GM18511 (cell line): ENCODE results near the gene RHOD.

Experiments
- ATAC-seq: cut with Tn5 transposase; IDR thresholded peaks from one replicate; pipeline ENCODE4 v1.9.1; 2021; ENCODE audit warnings: mild to moderate bottlenecking, moderate library complexity; ENCODE audit not compliant: unreplicated experiment

Gene RHOD

DNA sequence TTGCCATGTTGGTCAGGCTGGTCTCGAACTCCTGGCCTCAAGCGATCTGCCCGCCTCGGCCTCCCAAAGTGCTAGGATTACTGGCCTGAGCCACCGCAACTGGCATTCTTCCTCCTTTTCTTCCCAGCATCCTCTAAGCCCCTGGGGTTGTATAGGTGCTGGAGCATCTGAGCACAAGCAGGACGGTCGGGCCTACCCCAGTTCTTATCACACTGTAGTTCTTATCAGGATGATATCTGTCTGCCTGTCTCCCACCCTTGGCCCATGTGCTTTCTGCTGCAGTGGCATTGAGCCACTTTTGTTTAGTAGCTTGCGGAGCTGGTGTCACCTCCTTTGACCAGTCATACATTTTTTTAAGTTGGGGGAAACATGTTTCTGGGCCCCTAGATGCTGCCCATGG, 1.9 kb downstream of the RHOD start:
- ATAC-seq, result no peak

GRCh38 chr11:67059671-67060070, 3.0 kb downstream of the RHOD start:
- no peak for ATAC-seq

DNA sequence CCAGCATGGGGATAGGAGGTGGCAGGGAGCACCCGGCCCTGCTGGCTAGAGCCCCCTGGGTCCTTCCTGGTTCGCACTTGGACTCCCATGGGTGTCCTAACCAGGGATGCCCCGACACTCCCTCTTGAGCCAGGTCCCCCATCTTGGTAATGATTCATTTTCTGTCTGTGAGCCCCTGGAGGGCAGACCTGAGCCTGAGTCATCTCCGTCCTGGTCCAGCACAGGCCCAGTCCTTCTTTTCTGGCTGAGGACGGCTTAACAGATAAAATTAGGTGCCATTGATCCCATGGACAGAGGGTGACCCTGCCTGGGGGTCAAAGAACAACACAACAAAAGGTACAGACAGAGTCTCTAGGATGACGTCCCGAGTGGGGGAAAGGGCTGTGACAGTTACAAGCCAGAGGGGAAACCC, 3.5 kb downstream of the RHOD start:
- ATAC-seq, result no peak

- no peak for ATAC-seq
Measured at GRCh38 chr11:67062526-67063373, 6.1 kb downstream of the RHOD start.

DNA sequence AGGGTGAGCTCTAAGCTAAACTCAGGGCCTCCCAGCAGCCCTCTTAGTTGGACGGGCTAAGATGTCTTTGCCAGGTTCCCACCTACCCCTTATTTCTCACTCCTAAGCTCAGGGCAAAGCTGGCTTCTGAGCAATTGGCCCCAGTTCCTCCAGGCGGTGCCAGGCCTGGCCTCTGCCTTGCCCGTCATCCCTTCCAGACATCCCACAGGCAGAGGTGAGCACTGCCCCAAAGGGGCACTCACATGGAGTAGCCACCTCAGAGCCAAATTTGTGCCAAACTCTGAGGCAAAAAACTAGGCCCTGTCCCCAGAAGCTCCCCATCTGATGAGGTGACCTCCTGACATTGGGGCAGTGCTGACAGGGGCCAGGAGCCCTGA, 9.7 kb downstream of the RHOD start:
- no peak for ATAC-seq

- no peak for ATAC-seq
Measured at GRCh38 chr11:67071420-67072284, 15.0 kb downstream of the RHOD start.

- no peak for ATAC-seq
Measured at GRCh38 chr11:67072295-67072694, 15.6 kb downstream of the RHOD start.

- ATAC-seq, result no peak
Measured at GRCh38 chr11:67073908-67074307, 17.3 kb downstream of the RHOD start.

- ATAC-seq, result no peak
Measured at GRCh38 chr11:67076202-67076601, 19.6 kb downstream of the RHOD start.

DNA sequence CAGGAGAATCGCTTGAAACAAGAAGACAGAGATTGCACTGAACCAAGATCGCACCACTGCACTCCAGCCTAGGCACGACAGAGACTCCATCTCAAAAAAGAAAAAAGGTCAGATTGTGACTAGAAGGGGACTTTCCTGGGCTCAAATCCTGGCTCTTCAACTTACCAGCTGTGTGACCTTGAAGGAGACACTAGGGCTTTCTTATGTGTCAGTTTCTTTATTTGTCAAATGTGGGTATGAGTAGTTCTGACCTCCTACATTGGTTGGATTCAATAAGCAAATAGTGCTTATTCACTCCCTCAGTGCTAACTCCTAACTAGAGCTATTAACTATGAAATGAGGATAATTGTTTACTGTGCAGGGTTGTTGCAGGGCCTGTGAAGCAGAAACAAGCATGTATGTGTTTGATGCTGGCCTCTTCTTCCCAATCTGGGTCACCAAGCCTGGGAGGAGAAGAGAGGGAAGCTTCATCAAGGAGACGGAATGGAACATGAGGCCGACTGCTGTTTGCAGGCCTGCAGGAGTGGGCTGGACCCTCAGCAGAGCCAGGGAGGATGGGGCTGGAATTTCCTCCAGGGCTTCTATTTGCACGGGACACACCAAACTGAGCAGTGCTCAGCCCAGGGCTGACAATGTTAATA, 22.5 kb downstream of the RHOD start:
- no peak for ATAC-seq

DNA sequence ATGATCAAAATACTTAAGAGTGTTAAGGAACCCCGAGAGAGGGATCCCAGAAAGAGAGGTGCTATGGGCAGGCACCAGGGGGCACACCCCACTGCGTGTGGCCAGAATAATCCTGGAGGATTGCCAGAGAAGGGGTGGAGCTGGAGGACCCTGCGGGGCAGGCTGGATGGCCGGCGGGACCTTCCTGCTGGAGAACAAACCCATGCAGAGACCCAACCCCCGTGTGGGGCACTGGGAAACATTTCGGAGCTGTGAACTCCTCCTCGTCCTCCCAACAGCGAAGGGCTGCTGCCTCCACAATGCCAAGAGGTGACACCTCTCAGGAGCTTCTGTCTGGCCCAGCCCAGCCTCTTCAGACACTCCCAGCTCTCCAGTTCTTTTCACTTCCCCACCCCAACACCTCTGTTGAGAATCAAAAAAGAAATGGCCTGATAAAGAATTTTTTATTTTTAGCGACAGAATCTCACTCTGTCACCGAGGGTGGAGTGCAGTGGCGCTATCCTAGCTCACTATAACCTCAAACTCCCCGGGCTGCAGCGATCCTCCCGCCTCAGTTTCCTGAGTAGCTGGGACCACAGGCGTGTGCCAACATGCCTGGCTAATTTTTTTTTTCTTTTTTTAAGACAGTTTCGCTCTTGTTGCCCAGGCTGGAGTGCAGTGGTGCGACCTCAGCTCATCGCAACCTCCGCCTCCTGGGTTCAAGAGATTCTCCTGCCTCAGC, 25.6 kb downstream of the RHOD start:
- ATAC-seq, result no peak

DNA sequence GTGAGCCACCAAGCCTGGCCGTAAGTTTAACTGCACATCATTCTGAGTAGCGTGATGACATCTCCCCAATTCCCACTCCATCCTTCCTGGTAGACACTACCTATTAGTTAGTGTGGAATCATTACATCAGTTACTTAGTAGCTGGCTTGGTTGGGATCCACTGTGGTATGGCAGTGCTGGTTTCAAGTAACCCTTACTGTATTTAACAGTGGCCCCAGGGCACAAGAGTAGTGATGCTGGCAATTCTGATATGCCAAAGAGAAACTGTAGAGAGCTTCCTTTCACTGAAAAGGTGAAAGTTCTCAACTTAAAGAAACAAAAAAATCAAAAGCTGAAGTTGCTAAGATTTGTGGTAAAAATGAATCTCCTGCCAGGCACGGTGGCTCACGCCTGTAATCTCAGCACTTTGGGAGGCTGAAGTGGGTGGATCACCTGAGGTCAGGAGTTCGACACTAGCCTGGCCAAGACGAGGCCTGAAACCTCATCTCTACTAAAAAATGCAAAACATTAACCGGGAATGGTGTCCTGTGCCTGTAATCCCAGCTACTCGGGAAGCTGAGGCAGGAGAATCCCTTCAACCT, 27.2 kb downstream of the RHOD start:
- ATAC-seq, result no peak

- ATAC-seq, result no peak
Measured at GRCh38 chr11:67085617-67086016, 29.0 kb downstream of the RHOD start.

GRCh38 chr11:67090717-67091116, 34.1 kb downstream of the RHOD start:
- no peak for ATAC-seq

DNA sequence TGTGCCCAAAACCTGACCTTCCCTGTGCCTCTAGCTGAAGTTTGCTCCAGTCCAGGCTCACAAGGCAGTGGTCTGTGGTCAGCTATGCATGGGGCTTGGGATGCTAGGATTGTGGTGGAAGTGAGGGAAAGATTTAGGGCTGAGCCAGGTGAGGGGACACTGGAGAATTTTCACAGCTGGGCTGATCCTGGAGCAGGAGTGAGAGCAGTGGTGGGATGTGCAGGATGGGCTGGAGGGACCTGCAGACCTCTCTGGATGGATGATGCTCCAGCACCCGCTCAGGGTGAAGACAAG, 38.5 kb downstream of the RHOD start:
- ATAC-seq, result no peak

GRCh38 chr11:67098799-67099429, 42.3 kb downstream of the RHOD start:
- ATAC-seq, result no peak

DNA sequence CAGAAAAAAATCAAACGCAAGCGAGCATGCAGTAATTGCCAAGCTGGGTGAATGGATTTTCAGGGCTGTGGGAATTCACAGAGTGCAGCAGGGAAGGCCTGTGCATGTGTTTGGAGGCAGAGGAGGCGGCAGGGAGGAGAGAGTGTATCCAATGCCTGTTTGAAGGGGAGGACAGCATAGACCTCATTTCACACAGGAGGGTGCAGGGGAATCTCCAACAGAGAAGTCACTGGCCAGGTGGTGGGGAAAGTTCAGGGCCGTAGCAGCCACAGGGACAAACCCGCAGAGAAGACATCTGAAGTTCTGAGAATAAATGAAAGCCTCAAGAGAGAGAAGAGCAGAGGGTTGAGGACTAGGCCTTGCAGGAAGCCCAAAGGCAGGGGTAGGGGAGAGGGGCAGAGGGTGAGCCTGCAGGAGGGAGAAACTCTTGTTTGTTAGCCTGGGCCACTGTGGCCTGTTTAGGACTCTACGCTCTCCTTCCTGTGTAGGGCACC, 43.2 kb downstream of the RHOD start:
- no peak for ATAC-seq

DNA sequence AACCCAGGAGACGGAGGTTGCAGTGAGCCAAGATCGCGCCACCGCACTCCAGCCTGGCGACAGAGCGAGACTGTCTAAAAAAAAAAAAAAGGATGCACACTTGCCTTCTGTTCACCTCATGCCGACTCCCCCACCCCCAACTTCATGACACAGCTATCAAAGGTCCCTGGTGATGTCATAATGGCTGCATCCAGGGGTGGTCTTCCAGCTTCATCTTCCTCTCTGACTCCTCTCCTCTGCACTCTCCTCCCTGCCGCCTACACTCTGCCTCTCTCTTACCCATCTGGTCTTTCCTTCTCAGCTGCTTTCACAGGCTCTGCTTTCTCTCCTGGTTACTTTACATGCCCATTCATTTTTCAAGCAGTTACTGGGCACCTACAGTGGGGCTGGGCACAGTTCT, 46.0 kb downstream of the RHOD start:
- ATAC-seq, result no peak

- no peak for ATAC-seq
Measured at GRCh38 chr11:67105964-67106363, 49.3 kb downstream of the RHOD start.

GRCh38 chr11:67111261-67111660, 54.6 kb downstream of the RHOD start:
- ATAC-seq, result no peak
